SK-N-SH (cell line): Measurements from ENCODE around the gene FIGNL1. TPM values are rescaled to one million over a fixed set of nuclear protein-coding genes. Genes with fewer than 3 reads are reported as not detected.
A peak's percentile ranks its signal among the peaks of the same experiment; 100 is the strongest.

Source experiments
- CTCF ChIA-PET: fragments of 300-600, 350-600 bp; formaldehyde crosslinking; extraction: SDS; loops from one replicate; lab custom pipeline; 2021; lab: Yijun Ruan, JAX
- POLR2A ChIA-PET: fragments of 350-600 bp; sonication (Branson Sonifier 250); formaldehyde crosslinking; extraction: SDS; loops from one replicate; lab custom pipeline; 2020; ENCODE audit warnings: antibody characterized with exemption, inconsistent platforms; lab: Yijun Ruan, JAX
- DNase-seq: peaks from one replicate; pipeline ENCODE4 v3.0.0; 2012
- H2AFZ ChIP-seq: fragments of 200-600 bp; sonication (generic); 2 replicates; pipeline ENCODE4 v1.8.1; 2016; ENCODE audit warnings: antibody characterized with exemption, mild to moderate bottlenecking, low read depth
- H3F3A ChIP-seq: fragments of 200-600 bp; sonication (generic); replicated peaks from 2 replicates; pipeline ENCODE3; 2016; ENCODE audit warnings: antibody characterized with exemption, mild to moderate bottlenecking; ENCODE audit not compliant: insufficient read depth
- H3K27ac ChIP-seq, 2 experiments: fragments of 200-500 bp in 1 of 2; fragments of 200-600 bp in 1 of 2; sonication (Bioruptor generic) in 1 of 2; sonication (generic), shearing (Covaris generic) in 1 of 2; 2 replicates each; pipeline versions ENCODE4 v1.5.1 to v1.6.1; 2014 to 2016; ENCODE audit warnings: low read depth in 2 of 2, inconsistent platforms in 1 of 2, low read length in 1 of 2, mild to moderate bottlenecking in 1 of 2, mixed read lengths in 1 of 2
- H3K27me3 ChIP-seq: fragments of 200-600 bp; sonication (generic), shearing (Covaris generic); 2 replicates; pipeline ENCODE4 v1.6.1; 2016; ENCODE audit warnings: mixed run types; ENCODE audit not compliant: insufficient read depth
- H3K36me3 ChIP-seq, 2 experiments: fragments of 200-500 bp in 1 of 2; fragments of 200-600 bp in 1 of 2; sonication (Bioruptor generic) in 1 of 2; sonication (generic) in 1 of 2; replicated peaks in 1 of 2; 2 replicates each; pipeline versions ENCODE3 to v1.5.1; 2014 to 2016; ENCODE audit warnings: low read length in 1 of 2, mild to moderate bottlenecking in 1 of 2; ENCODE audit not compliant: insufficient read depth in 2 of 2, control insufficient read depth in 1 of 2
- H3K4me1 ChIP-seq, 2 experiments: fragments of 200-500 bp in 1 of 2; fragments of 200-600 bp in 1 of 2; sonication (Bioruptor generic) in 1 of 2; sonication (generic), shearing (Covaris generic) in 1 of 2; 2 replicates each; pipeline versions ENCODE4 v1.5.1 to v1.6.1; 2014 to 2016; ENCODE audit warnings: low read depth in 1 of 2, low read length in 1 of 2, mixed run types in 1 of 2; ENCODE audit not compliant: insufficient read depth in 2 of 2, control insufficient read depth in 1 of 2
- H3K4me2 ChIP-seq: fragments of 200-600 bp; sonication (generic), shearing (Covaris generic); 2 replicates; pipeline ENCODE4 v1.6.1; 2017; ENCODE audit warnings: mixed run types
- H3K4me3 ChIP-seq, 2 experiments: fragments of 200-500 bp in 1 of 2; fragments of 200-600 bp in 1 of 2; sonication (Bioruptor generic) in 1 of 2; sonication (generic), shearing (Covaris generic) in 1 of 2; 2 replicates each; pipeline versions ENCODE4 v1.5.1 to v1.8.1; 2014 to 2016; ENCODE audit warnings: low read depth in 2 of 2, inconsistent platforms in 1 of 2, low read length in 1 of 2, mild to moderate bottlenecking in 1 of 2, mixed read lengths in 1 of 2, moderate library complexity in 1 of 2
- H3K79me2 ChIP-seq: fragments of 200-600 bp; sonication (generic); 2 replicates; pipeline ENCODE4 v1.8.1; 2017; ENCODE audit warnings: mild to moderate bottlenecking; ENCODE audit not compliant: insufficient read depth
- H3K9ac ChIP-seq: fragments of 200-600 bp; sonication (generic); 2 replicates; pipeline ENCODE4 v1.6.1; 2017; ENCODE audit warnings: mixed run types
- H3K9me2 ChIP-seq: fragments of 200-600 bp; sonication (generic); 2 replicates; pipeline ENCODE4 v1.6.1; 2017; ENCODE audit warnings: mixed run types
- H3K9me3 ChIP-seq: fragments of 200-600 bp; sonication (generic); 2 replicates; pipeline ENCODE4 v1.6.1; 2017; ENCODE audit warnings: mixed run types, mild to moderate bottlenecking, moderate library complexity
- H4K20me1 ChIP-seq: fragments of 200-600 bp; sonication (generic); 2 replicates; pipeline ENCODE4 v1.6.1; 2017; ENCODE audit warnings: mild to moderate bottlenecking, mixed run types; ENCODE audit not compliant: insufficient read depth
- CHD2 ChIP-seq: fragments of 150-350 bp; IDR thresholded peaks from 2 replicates; pipeline ENCODE4 v1.6.1; 2018; ENCODE audit warnings: low read length; ENCODE audit not compliant: partially characterized antibody
- EZH2phosphoT487 ChIP-seq: fragments of 200-600 bp; sonication (generic); IDR thresholded peaks from 2 replicates; pipeline ENCODE4 v1.6.1; 2017; ENCODE audit warnings: low read depth, mixed run types, mild to moderate bottlenecking, antibody characterized with exemption, moderate library complexity, borderline replicate concordance
- FOXM1 ChIP-seq: IDR thresholded peaks from 2 replicates; pipeline ENCODE4 v1.4.0; 2012; ENCODE audit warnings: low read depth, mild to moderate bottlenecking
- GABPA ChIP-seq: IDR thresholded peaks from 2 replicates; pipeline ENCODE4 v1.4.0; 2012; ENCODE audit warnings: low read depth, mild to moderate bottlenecking
- JUND ChIP-seq: IDR thresholded peaks from 2 replicates; pipeline ENCODE4 v1.4.0; 2012
- MXI1 ChIP-seq: IDR thresholded peaks from 2 replicates; pipeline ENCODE4 v1.6.1; 2012; ENCODE audit warnings: mild to moderate bottlenecking, low read depth, low read length, improper control_type of control experiment
- NRF1 ChIP-seq: IDR thresholded peaks from 2 replicates; pipeline ENCODE4 v1.6.1; 2012; ENCODE audit warnings: low read depth, mild to moderate bottlenecking, low read length
- POLR2AphosphoS5 ChIP-seq: IDR thresholded peaks from 2 replicates; pipeline ENCODE4 v1.6.1; 2012; ENCODE audit warnings: low read depth, low read length
- RAD21 ChIP-seq: IDR thresholded peaks from 2 replicates; pipeline ENCODE4 v1.6.1; 2012; ENCODE audit warnings: mild to moderate bottlenecking, low read length
- RFX5 ChIP-seq: IDR thresholded peaks from 2 replicates; pipeline ENCODE4 v1.6.1; 2012; ENCODE audit warnings: mild to moderate bottlenecking, improper control_type of control experiment, low read length
- RXRA ChIP-seq: IDR thresholded peaks from 2 replicates; pipeline ENCODE4 v1.4.0; 2012; ENCODE audit warnings: low read depth, mild to moderate bottlenecking, borderline replicate concordance
- SIN3A ChIP-seq: IDR thresholded peaks from 2 replicates; pipeline ENCODE4 v1.6.1; 2012; ENCODE audit warnings: low read depth, mild to moderate bottlenecking, low read length, moderate library complexity, borderline replicate concordance
- SMC3 ChIP-seq: IDR thresholded peaks from 2 replicates; pipeline ENCODE4 v1.6.1; 2012; ENCODE audit warnings: low read depth, low read length, improper control_type of control experiment
- TAF1 ChIP-seq: IDR thresholded peaks from 2 replicates; pipeline ENCODE4 v1.6.1; 2012; ENCODE audit warnings: low read depth, mild to moderate bottlenecking, low read length, moderate library complexity, borderline replicate concordance
- TEAD4 ChIP-seq: IDR thresholded peaks from 2 replicates; pipeline ENCODE4 v1.4.0; 2012; ENCODE audit warnings: mild to moderate bottlenecking, borderline replicate concordance; ENCODE audit not compliant: insufficient read depth
- YY1 ChIP-seq: IDR thresholded peaks from 2 replicates; pipeline ENCODE4 v1.4.0; 2012; ENCODE audit warnings: low read depth, mild to moderate bottlenecking
- WGBS: methylation state at CpG from one replicate; pipeline ENCODE4 v1.1.6; 2017; ENCODE audit warnings: low lambda C conversion rate; 5-methylcytosine and 5-hydroxymethylcytosine counted together
- polyA plus RNA-seq, 3 experiments: library from polyadenylated mRNA; depleted of rRNA; stranded (reverse); fragments of >200 nt; gene quantifications; 2 replicates each; pipeline ENCODE4 v1.2.3, GENCODE V29; 2012
- TF ChIP-seq, protein P1 (sequence below): IDR thresholded peaks from 2 replicates; pipeline ENCODE4 v1.4.0; 2012; ENCODE audit warnings: low read depth
- TF ChIP-seq, protein P2 (sequence below): fragments of 200-600 bp; sonication (generic); IDR thresholded peaks from 2 replicates; pipeline ENCODE4 v1.6.1; 2017; ENCODE audit warnings: antibody characterized with exemption, mild to moderate bottlenecking, moderate library complexity
- TF ChIP-seq, protein P3 (sequence below): IDR thresholded peaks from 2 replicates; pipeline ENCODE4 v1.4.0; 2012; ENCODE audit warnings: low read depth, borderline replicate concordance
- TF ChIP-seq, protein P4 (sequence below): IDR thresholded peaks from 2 replicates; pipeline ENCODE4; 2012

Gene FIGNL1
- polyA plus RNA-seq, 1 of the 3 experiments (the other 2 are of a cell fraction) = 6.7 TPM

DNA sequence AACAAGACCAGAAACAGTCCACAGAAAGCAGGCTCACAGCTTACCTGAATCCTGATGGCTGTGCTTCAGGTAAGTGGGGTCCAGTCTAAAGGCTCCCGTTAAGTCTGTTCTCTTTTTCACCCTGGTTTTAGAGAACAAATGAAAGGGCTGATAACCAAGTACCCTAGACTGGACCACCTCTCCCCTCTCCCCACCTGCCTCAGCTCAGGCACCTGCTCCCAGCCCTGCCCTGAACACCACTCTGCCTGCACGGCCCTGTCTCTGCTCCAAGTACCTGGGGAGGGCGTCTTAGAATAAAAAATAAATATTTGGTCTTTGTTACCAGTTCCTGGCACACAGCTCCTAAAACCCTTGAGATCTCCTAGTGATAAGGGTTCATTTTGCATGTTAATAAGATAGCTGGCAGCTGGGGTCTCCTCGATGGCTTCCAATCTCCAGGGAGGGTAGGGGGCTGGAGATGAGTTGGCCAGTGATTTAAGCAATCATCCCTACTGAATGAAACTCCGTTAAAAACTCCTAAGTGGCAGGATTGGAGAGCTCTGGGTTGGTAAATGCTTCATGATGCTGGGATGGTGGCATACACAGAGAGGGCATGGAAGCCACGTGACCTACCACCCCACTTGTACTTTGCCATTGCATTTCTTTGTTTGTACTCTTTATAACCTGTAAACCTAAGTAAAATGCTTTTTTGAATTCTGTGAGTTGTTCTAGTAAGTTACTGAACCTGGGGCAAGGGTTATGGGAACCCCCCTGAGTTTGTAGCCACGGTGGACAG, 29.8 kb upstream of the FIGNL1 start:
- Histone ChIP-seq H4K20me1 (no peaks in the 10 kb centered on the region), H3K79me2 (no peaks in the 10 kb centered on the region), H3K9me2 (no peaks in the 10 kb centered on the region), H3K4me3 (no peak overlapping the region), H3K27me3 (peaks cover 27% of the 10 kb centered on the region; the same call in 1 of the 2 replicates), H3F3A (no peaks in the 10 kb centered on the region), H3K9ac (no peak overlapping the region), H3K4me1 (peaks cover 0 to 39% of the 10 kb centered on the region in 2 experiments; a peak in 2 of 4 replicates), H3K27ac (peak overlapping the region in 1 of 2 experiments; percentile 43; a peak in 1 of 4 replicates), H3K4me2 (no peak overlapping the region), H2AFZ (no peak overlapping the region), H3K36me3 (peaks cover 0 to 6% of the 10 kb centered on the region in 2 experiments), H3K9me3 (no peaks in the 10 kb centered on the region)
- TF ChIP-seq RXRA = no peak
- no peak for TF ChIP-seq TAF1
- no peak for TF ChIP-seq CHD2
- TF ChIP-seq SIN3A = no peak
- no peak for TF ChIP-seq RAD21
- TF ChIP-seq, protein P1, sequence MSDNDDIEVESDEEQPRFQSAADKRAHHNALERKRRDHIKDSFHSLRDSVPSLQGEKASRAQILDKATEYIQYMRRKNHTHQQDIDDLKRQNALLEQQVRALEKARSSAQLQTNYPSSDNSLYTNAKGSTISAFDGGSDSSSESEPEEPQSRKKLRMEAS = no peak
- no peak for TF ChIP-seq MXI1
- TF ChIP-seq YY1 = no peak
- TF ChIP-seq, protein P2, sequence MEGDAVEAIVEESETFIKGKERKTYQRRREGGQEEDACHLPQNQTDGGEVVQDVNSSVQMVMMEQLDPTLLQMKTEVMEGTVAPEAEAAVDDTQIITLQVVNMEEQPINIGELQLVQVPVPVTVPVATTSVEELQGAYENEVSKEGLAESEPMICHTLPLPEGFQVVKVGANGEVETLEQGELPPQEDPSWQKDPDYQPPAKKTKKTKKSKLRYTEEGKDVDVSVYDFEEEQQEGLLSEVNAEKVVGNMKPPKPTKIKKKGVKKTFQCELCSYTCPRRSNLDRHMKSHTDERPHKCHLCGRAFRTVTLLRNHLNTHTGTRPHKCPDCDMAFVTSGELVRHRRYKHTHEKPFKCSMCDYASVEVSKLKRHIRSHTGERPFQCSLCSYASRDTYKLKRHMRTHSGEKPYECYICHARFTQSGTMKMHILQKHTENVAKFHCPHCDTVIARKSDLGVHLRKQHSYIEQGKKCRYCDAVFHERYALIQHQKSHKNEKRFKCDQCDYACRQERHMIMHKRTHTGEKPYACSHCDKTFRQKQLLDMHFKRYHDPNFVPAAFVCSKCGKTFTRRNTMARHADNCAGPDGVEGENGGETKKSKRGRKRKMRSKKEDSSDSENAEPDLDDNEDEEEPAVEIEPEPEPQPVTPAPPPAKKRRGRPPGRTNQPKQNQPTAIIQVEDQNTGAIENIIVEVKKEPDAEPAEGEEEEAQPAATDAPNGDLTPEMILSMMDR = no peak
- TF ChIP-seq GABPA = no peak
- no peak for TF ChIP-seq FOXM1
- TF ChIP-seq EZH2phosphoT487 = no peak
- no peak for TF ChIP-seq JUND
- TF ChIP-seq TEAD4 = no peak
- TF ChIP-seq SMC3 = no peak
- TF ChIP-seq, protein P3, sequence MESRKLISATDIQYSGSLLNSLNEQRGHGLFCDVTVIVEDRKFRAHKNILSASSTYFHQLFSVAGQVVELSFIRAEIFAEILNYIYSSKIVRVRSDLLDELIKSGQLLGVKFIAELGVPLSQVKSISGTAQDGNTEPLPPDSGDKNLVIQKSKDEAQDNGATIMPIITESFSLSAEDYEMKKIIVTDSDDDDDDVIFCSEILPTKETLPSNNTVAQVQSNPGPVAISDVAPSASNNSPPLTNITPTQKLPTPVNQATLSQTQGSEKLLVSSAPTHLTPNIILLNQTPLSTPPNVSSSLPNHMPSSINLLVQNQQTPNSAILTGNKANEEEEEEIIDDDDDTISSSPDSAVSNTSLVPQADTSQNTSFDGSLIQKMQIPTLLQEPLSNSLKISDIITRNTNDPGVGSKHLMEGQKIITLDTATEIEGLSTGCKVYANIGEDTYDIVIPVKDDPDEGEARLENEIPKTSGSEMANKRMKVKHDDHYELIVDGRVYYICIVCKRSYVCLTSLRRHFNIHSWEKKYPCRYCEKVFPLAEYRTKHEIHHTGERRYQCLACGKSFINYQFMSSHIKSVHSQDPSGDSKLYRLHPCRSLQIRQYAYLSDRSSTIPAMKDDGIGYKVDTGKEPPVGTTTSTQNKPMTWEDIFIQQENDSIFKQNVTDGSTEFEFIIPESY = no peak
- TF ChIP-seq, protein P4, sequence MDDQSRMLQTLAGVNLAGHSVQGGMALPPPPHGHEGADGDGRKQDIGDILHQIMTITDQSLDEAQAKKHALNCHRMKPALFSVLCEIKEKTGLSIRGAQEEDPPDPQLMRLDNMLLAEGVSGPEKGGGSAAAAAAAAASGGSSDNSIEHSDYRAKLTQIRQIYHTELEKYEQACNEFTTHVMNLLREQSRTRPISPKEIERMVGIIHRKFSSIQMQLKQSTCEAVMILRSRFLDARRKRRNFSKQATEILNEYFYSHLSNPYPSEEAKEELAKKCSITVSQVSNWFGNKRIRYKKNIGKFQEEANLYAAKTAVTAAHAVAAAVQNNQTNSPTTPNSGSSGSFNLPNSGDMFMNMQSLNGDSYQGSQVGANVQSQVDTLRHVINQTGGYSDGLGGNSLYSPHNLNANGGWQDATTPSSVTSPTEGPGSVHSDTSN = no peak
- no peak for TF ChIP-seq POLR2AphosphoS5
- TF ChIP-seq RFX5 = no peak
- no peak for TF ChIP-seq NRF1
- no peak for DNase-seq
- WGBS = 44% methylated on average over 7 of the region's 7 CpGs
- ChIA-PET POLR2A (no interaction called here), CTCF (interaction anchor here (1.2 to 1.5 kb wide), 2 partner anchors 11 to 22 kb away, joined by 3 to 6 read pairs; no protein-coding TSS in a partner anchor)
